HepG2 (cell line): Measurements from ENCODE around the gene MYORG. TPM values are rescaled to one million over a fixed set of nuclear protein-coding genes. Genes with fewer than 3 reads are reported as not detected.

Source experiments
- CBFB ChIP-seq: sonication (generic); formaldehyde crosslinking; IDR thresholded peaks from 2 replicates; pipeline ENCODE4 v1.4.0; 2020; ENCODE audit warnings: missing genetic modification reagents
- EHMT2 ChIP-seq: fragments of 200-600 bp; sonication (generic); IDR thresholded peaks from 2 replicates; pipeline ENCODE4 v1.7.0; 2017; ENCODE audit warnings: antibody characterized with exemption, low read depth, low read length, borderline replicate concordance
- FOXC1 ChIP-seq: sonication (generic); formaldehyde crosslinking; IDR thresholded peaks from 2 replicates; pipeline ENCODE4 v1.8.0; 2022; ENCODE audit warnings: mild to moderate bottlenecking, missing genetic modification reagents, borderline replicate concordance
- HOXA5 ChIP-seq: sonication (generic); formaldehyde crosslinking; IDR thresholded peaks from 2 replicates; pipeline ENCODE4 v1.4.0; 2020; ENCODE audit warnings: missing genetic modification reagents
- NFATC3 ChIP-seq: sonication (generic); formaldehyde crosslinking; IDR thresholded peaks from 2 replicates; pipeline ENCODE4 v1.5.1; 2020; ENCODE audit warnings: mild to moderate bottlenecking, missing genetic modification reagents
- RFXANK ChIP-seq: IDR thresholded peaks from 2 replicates; pipeline ENCODE4 v1.6.1; 2016
- ZNF432 ChIP-seq: sonication (generic); formaldehyde crosslinking; IDR thresholded peaks from 2 replicates; pipeline ENCODE4 v1.5.0; 2020; ENCODE audit warnings: missing genetic modification reagents, mild to moderate bottlenecking, borderline replicate concordance
- ZNF451 ChIP-seq: sonication (generic); formaldehyde crosslinking; IDR thresholded peaks from 2 replicates; pipeline ENCODE4 v1.5.0; 2020; ENCODE audit warnings: mild to moderate bottlenecking, missing genetic modification reagents
- polyA plus RNA-seq, 8 experiments: library from polyadenylated mRNA; depleted of rRNA in 3 of 8; stranded (reverse) in 7 of 8; unstranded in 1 of 8; fragments of >200 nt; fragmentation: Illumina TruSeq in 4 of 8; extraction: Trizol in 4 of 8; gene quantifications; 2 replicates each; pipeline versions ENCODE4 v1.2.1 to v1.2.3, GENCODE V29; 2011 to 2016; ENCODE audit warnings: low read depth in 4 of 8, missing spikeins in 1 of 8, mixed read lengths in 1 of 8; ENCODE audit not compliant: insufficient read depth in 1 of 8
- total RNA-seq, 5 experiments: library from RNA; depleted of rRNA; stranded (reverse); fragments of >200 nt; fragmentation: Illumina TruSeq; extraction: Trizol; gene quantifications; 2 replicates each; pipeline ENCODE4 v1.2.3, GENCODE V29; 2016; ENCODE audit warnings: low read depth in 1 of 5
- TF ChIP-seq, protein P1 (sequence below): sonication (generic); formaldehyde crosslinking; IDR thresholded peaks from 2 replicates; pipeline ENCODE4 v1.5.0; 2020; ENCODE audit warnings: mild to moderate bottlenecking, missing genetic modification reagents, borderline replicate concordance
- TF ChIP-seq, protein P2 (sequence below): sonication (generic); formaldehyde crosslinking; IDR thresholded peaks from 2 replicates; pipeline ENCODE4 v1.9.0; 2021; ENCODE audit warnings: missing genetic modification reagents, mild to moderate bottlenecking, borderline replicate concordance
- TF ChIP-seq, protein P3 (sequence below): sonication (generic); formaldehyde crosslinking; IDR thresholded peaks from 2 replicates; pipeline ENCODE4 v1.4.0; 2020; ENCODE audit warnings: mild to moderate bottlenecking, missing genetic modification reagents
- TF ChIP-seq, protein P4 (sequence below): sonication (generic); formaldehyde crosslinking; IDR thresholded peaks from 2 replicates; pipeline ENCODE4 v1.4.0; 2020; ENCODE audit warnings: mild to moderate bottlenecking, missing genetic modification reagents
- TF ChIP-seq, protein P5 (sequence below): sonication (generic); formaldehyde crosslinking; IDR thresholded peaks from 2 replicates; pipeline ENCODE4 v1.5.1; 2020; ENCODE audit warnings: missing genetic modification reagents, mild to moderate bottlenecking, borderline replicate concordance

Gene MYORG
- total and polyA plus RNA-seq, 2 of the 13 experiments (the other 11 are each of a cell fraction or from before 2014, with no cell fraction given) = 11.1 to 22.4 TPM

DNA sequence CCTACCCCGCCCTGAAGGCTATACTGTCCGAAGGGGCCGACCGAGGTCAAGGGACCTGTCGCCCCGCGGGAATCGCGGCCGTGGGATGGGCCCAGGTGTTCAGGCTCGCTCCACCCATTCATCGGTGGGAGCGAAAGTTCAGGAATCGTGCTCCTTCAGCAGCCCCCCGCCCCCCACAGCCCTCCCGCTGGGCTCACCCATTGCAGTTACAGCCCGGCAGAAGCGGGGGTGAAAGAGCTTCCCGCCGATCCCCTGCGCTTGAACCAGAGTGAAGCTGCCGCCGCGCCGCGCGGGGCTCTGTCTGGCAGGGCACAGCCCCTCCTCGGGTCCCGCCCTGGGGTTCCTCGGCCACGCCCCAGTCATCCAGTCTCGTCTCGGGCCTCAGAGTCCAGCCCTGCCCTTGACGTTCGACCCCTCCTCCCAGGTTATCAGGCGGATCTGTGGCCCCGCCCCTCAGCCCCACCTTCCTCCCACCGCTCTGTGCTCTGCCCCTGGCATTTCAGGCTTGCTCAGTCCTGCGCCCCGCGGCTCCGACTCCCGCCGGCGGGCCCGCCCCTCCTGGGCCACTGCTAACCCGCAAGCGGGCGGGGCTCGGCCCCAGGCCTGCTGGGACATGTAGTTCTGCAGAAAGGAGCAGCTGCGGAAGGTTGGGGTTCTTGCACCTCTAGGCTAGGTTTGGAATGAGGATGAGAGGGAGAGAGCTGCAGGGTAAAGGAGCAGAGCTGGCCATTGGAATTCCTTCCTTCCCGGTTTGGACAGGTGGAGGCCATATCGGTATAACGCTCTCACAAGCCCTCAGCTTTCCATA, at the start of gene MYORG (continued):
- TF ChIP-seq, protein P1, sequence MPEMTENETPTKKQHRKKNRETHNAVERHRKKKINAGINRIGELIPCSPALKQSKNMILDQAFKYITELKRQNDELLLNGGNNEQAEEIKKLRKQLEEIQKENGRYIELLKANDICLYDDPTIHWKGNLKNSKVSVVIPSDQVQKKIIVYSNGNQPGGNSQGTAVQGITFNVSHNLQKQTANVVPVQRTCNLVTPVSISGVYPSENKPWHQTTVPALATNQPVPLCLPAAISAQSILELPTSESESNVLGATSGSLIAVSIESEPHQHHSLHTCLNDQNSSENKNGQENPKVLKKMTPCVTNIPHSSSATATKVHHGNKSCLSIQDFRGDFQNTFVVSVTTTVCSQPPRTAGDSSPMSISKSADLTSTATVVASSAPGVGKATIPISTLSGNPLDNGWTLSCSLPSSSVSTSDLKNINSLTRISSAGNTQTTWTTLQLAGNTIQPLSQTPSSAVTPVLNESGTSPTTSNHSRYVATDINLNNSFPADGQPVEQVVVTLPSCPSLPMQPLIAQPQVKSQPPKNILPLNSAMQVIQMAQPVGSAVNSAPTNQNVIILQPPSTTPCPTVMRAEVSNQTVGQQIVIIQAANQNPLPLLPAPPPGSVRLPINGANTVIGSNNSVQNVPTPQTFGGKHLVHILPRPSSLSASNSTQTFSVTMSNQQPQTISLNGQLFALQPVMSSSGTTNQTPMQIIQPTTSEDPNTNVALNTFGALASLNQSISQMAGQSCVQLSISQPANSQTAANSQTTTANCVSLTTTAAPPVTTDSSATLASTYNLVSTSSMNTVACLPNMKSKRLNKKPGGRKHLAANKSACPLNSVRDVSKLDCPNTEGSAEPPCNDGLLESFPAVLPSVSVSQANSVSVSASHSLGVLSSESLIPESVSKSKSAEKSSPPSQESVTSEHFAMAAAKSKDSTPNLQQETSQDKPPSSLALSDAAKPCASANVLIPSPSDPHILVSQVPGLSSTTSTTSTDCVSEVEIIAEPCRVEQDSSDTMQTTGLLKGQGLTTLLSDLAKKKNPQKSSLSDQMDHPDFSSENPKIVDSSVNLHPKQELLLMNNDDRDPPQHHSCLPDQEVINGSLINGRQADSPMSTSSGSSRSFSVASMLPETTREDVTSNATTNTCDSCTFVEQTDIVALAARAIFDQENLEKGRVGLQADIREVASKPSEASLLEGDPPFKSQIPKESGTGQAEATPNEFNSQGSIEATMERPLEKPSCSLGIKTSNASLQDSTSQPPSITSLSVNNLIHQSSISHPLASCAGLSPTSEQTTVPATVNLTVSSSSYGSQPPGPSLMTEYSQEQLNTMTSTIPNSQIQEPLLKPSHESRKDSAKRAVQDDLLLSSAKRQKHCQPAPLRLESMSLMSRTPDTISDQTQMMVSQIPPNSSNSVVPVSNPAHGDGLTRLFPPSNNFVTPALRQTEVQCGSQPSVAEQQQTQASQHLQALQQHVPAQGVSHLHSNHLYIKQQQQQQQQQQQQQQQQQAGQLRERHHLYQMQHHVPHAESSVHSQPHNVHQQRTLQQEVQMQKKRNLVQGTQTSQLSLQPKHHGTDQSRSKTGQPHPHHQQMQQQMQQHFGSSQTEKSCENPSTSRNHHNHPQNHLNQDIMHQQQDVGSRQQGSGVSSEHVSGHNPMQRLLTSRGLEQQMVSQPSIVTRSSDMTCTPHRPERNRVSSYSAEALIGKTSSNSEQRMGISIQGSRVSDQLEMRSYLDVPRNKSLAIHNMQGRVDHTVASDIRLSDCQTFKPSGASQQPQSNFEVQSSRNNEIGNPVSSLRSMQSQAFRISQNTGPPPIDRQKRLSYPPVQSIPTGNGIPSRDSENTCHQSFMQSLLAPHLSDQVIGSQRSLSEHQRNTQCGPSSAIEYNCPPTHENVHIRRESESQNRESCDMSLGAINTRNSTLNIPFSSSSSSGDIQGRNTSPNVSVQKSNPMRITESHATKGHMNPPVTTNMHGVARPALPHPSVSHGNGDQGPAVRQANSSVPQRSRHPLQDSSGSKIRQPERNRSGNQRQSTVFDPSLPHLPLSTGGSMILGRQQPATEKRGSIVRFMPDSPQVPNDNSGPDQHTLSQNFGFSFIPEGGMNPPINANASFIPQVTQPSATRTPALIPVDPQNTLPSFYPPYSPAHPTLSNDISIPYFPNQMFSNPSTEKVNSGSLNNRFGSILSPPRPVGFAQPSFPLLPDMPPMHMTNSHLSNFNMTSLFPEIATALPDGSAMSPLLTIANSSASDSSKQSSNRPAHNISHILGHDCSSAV (CRISPR knock-in tag) = no peak
- TF ChIP-seq ZNF451 = no peak
- TF ChIP-seq RFXANK (CRISPR knock-in tag) = peak; percentile 57; the same call in 1 of the 2 replicates
- TF ChIP-seq CBFB (CRISPR knock-in tag) = peak; percentile 55; the same call in 1 of the 2 replicates
- TF ChIP-seq, protein P2, sequence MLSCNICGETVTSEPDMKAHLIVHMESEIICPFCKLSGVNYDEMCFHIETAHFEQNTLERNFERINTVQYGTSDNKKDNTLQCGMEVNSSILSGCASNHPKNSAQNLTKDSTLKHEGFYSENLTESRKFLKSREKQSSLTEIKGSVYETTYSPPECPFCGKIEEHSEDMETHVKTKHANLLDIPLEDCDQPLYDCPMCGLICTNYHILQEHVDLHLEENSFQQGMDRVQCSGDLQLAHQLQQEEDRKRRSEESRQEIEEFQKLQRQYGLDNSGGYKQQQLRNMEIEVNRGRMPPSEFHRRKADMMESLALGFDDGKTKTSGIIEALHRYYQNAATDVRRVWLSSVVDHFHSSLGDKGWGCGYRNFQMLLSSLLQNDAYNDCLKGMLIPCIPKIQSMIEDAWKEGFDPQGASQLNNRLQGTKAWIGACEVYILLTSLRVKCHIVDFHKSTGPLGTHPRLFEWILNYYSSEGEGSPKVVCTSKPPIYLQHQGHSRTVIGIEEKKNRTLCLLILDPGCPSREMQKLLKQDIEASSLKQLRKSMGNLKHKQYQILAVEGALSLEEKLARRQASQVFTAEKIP (CRISPR knock-in tag) = no peak
- TF ChIP-seq, protein P3, sequence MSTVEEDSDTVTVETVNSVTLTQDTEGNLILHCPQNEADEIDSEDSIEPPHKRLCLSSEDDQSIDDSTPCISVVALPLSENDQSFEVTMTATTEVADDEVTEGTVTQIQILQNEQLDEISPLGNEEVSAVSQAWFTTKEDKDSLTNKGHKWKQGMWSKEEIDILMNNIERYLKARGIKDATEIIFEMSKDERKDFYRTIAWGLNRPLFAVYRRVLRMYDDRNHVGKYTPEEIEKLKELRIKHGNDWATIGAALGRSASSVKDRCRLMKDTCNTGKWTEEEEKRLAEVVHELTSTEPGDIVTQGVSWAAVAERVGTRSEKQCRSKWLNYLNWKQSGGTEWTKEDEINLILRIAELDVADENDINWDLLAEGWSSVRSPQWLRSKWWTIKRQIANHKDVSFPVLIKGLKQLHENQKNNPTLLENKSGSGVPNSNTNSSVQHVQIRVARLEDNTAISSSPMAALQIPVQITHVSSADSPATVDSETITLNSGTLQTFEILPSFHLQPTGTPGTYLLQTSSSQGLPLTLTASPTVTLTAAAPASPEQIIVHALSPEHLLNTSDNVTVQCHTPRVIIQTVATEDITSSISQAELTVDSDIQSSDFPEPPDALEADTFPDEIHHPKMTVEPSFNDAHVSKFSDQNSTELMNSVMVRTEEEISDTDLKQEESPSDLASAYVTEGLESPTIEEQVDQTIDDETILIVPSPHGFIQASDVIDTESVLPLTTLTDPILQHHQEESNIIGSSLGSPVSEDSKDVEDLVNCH = no peak
- no peak for TF ChIP-seq ZNF432 (CRISPR knock-in tag)
- peak; percentile 48; the same call in 1 of the 2 replicates for TF ChIP-seq HOXA5 (CRISPR knock-in tag)
- no peak for TF ChIP-seq EHMT2
- TF ChIP-seq, protein P4, sequence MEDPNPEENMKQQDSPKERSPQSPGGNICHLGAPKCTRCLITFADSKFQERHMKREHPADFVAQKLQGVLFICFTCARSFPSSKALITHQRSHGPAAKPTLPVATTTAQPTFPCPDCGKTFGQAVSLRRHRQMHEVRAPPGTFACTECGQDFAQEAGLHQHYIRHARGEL (CRISPR knock-in tag) = no peak
- no peak for TF ChIP-seq NFATC3 (CRISPR knock-in tag)
- no peak for TF ChIP-seq FOXC1
- TF ChIP-seq, protein P5, sequence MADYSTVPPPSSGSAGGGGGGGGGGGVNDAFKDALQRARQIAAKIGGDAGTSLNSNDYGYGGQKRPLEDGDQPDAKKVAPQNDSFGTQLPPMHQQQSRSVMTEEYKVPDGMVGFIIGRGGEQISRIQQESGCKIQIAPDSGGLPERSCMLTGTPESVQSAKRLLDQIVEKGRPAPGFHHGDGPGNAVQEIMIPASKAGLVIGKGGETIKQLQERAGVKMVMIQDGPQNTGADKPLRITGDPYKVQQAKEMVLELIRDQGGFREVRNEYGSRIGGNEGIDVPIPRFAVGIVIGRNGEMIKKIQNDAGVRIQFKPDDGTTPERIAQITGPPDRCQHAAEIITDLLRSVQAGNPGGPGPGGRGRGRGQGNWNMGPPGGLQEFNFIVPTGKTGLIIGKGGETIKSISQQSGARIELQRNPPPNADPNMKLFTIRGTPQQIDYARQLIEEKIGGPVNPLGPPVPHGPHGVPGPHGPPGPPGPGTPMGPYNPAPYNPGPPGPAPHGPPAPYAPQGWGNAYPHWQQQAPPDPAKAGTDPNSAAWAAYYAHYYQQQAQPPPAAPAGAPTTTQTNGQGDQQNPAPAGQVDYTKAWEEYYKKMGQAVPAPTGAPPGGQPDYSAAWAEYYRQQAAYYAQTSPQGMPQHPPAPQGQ (CRISPR knock-in tag) = no peak
